IMR-90 (cell line): ENCODE measurements around the gene DNPH1.

ENCODE experiments used
- BHLHE40 ChIP-seq: fragments of 150-350 bp; IDR thresholded peaks from 2 replicates; pipeline ENCODE4 v1.6.1; 2016; ENCODE audit warnings: mild to moderate bottlenecking, low read depth, low read length
- CEBPB ChIP-seq: IDR thresholded peaks from 2 replicates; pipeline ENCODE4 v1.6.1; 2012; ENCODE audit warnings: low read depth, low read length, improper control_type of control experiment
- CHD1 ChIP-seq: IDR thresholded peaks from 2 replicates; pipeline ENCODE4 v1.6.1; 2012; ENCODE audit warnings: low read depth, low read length, improper control_type of control experiment
- ELK1 ChIP-seq: fragments of 150-350 bp; IDR thresholded peaks from 2 replicates; pipeline ENCODE4 v1.6.1; 2016; ENCODE audit warnings: low read depth, mild to moderate bottlenecking, low read length, moderate library complexity, borderline replicate concordance
- MAFK ChIP-seq: IDR thresholded peaks from 2 replicates; pipeline ENCODE4 v1.6.1; 2012; ENCODE audit warnings: low read depth, low read length, improper control_type of control experiment
- MAZ ChIP-seq: IDR thresholded peaks from 2 replicates; pipeline ENCODE4 v1.6.1; 2012; ENCODE audit warnings: low read depth, mild to moderate bottlenecking, low read length, improper control_type of control experiment, moderate library complexity, borderline replicate concordance
- MXI1 ChIP-seq: IDR thresholded peaks from 2 replicates; pipeline ENCODE4 v1.6.1; 2012; ENCODE audit warnings: low read depth, mild to moderate bottlenecking, low read length, moderate library complexity, borderline replicate concordance
- NFE2L2 ChIP-seq: fragments of 150-350 bp; IDR thresholded peaks from 2 replicates; pipeline ENCODE4 v1.6.1; 2016; ENCODE audit warnings: low read depth, mild to moderate bottlenecking, low read length
- POLR2A ChIP-seq: IDR thresholded peaks from 2 replicates; pipeline ENCODE4 v1.6.1; 2012; ENCODE audit warnings: mild to moderate bottlenecking, low read depth, low read length
- RAD21 ChIP-seq: IDR thresholded peaks from 2 replicates; pipeline ENCODE4 v1.6.1; 2012; ENCODE audit warnings: low read length, improper control_type of control experiment
- RCOR1 ChIP-seq: IDR thresholded peaks from 2 replicates; pipeline ENCODE4 v1.6.1; 2012; ENCODE audit warnings: mild to moderate bottlenecking, low read length, improper control_type of control experiment; ENCODE audit not compliant: insufficient replicate concordance
- SMC3 ChIP-seq: fragments of 150-350 bp; IDR thresholded peaks from 2 replicates; pipeline ENCODE4 v1.6.1; 2016; ENCODE audit warnings: low read depth, mild to moderate bottlenecking, antibody characterized with exemption, low read length, moderate library complexity
- TF ChIP-seq, protein P1 (sequence below): conservative IDR thresholded peaks from 2 replicates; pipeline ENCODE4 v1.5.1; 2012; ENCODE audit warnings: mild to moderate bottlenecking, low read depth, low read length, improper control_type of control experiment
- TF ChIP-seq, protein P2 (sequence below): fragments of 150-350 bp; IDR thresholded peaks from 2 replicates; pipeline ENCODE4 v1.6.1; 2017; ENCODE audit warnings: mild to moderate bottlenecking, antibody characterized with exemption, low read length, low read depth

- TF ChIP-seq, protein P1, sequence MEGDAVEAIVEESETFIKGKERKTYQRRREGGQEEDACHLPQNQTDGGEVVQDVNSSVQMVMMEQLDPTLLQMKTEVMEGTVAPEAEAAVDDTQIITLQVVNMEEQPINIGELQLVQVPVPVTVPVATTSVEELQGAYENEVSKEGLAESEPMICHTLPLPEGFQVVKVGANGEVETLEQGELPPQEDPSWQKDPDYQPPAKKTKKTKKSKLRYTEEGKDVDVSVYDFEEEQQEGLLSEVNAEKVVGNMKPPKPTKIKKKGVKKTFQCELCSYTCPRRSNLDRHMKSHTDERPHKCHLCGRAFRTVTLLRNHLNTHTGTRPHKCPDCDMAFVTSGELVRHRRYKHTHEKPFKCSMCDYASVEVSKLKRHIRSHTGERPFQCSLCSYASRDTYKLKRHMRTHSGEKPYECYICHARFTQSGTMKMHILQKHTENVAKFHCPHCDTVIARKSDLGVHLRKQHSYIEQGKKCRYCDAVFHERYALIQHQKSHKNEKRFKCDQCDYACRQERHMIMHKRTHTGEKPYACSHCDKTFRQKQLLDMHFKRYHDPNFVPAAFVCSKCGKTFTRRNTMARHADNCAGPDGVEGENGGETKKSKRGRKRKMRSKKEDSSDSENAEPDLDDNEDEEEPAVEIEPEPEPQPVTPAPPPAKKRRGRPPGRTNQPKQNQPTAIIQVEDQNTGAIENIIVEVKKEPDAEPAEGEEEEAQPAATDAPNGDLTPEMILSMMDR = no peak
- TF ChIP-seq NFE2L2 = no peak
- TF ChIP-seq BHLHE40 = no peak
- TF ChIP-seq POLR2A = no peak
- no peak for TF ChIP-seq RAD21
- TF ChIP-seq MAFK = no peak
- TF ChIP-seq MAZ = no peak
- TF ChIP-seq SMC3 = no peak
- TF ChIP-seq CEBPB = no peak
- TF ChIP-seq, protein P2, sequence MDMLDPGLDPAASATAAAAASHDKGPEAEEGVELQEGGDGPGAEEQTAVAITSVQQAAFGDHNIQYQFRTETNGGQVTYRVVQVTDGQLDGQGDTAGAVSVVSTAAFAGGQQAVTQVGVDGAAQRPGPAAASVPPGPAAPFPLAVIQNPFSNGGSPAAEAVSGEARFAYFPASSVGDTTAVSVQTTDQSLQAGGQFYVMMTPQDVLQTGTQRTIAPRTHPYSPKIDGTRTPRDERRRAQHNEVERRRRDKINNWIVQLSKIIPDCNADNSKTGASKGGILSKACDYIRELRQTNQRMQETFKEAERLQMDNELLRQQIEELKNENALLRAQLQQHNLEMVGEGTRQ = no peak
- TF ChIP-seq CHD1 = no peak
- TF ChIP-seq RCOR1 = no peak
- TF ChIP-seq MXI1 = no peak
- no peak for TF ChIP-seq ELK1
These were observed 43.8 kb downstream of the DNPH1 start for GRCh38 chr6:43185391-43185985.
